HEK293T (cell line): Measurements from ENCODE around the gene ARRB1.

Experiments used
- CTCF ChIA-PET: fragments of 350-600 bp; formaldehyde crosslinking; extraction: SDS; loops from one replicate; lab custom pipeline; 2021; ENCODE audit warnings: antibody characterized with exemption, inconsistent platforms; lab: Yijun Ruan, JAX
- POLR2A ChIA-PET: fragments of 350-600 bp; formaldehyde crosslinking; extraction: SDS; loops from one replicate; lab custom pipeline; 2020; ENCODE audit warnings: antibody characterized with exemption, inconsistent platforms; lab: Yijun Ruan, JAX
- DNase-seq: peaks from one replicate; pipeline ENCODE4 v3.0.0; 2012; ENCODE audit warnings: mixed read lengths; ENCODE audit errors: extremely low spot score
- ARNT ChIP-seq: fragments of 450-650 bp; IDR thresholded peaks from 2 replicates; pipeline ENCODE4 v1.6.1; 2017; ENCODE audit warnings: mild to moderate bottlenecking
- BHLHE40 ChIP-seq: fragments of 450-650 bp; IDR thresholded peaks from 2 replicates; pipeline ENCODE4 v1.6.1; 2016; ENCODE audit warnings: mild to moderate bottlenecking, moderate library complexity, borderline replicate concordance
- CTBP1 ChIP-seq: fragments of 450-650 bp; IDR thresholded peaks from 2 replicates; pipeline ENCODE4 v1.6.1; 2016; ENCODE audit warnings: borderline replicate concordance
- ELF4 ChIP-seq: fragments of 450-650 bp; IDR thresholded peaks from 2 replicates; pipeline ENCODE4 v1.6.1; 2017; ENCODE audit warnings: antibody characterized with exemption
- FOXA1 ChIP-seq: fragments of 450-650 bp; IDR thresholded peaks from 2 replicates; pipeline ENCODE4 v1.6.1; 2016; ENCODE audit warnings: mild to moderate bottlenecking
- FOXK2 ChIP-seq: fragments of 450-650 bp; IDR thresholded peaks from 2 replicates; pipeline ENCODE4 v1.6.1; 2016; ENCODE audit warnings: mild to moderate bottlenecking
- FOXM1 ChIP-seq: fragments of 450-650 bp; IDR thresholded peaks from 2 replicates; pipeline ENCODE4 v1.6.1; 2017; ENCODE audit warnings: mild to moderate bottlenecking, borderline replicate concordance
- HDGF ChIP-seq: fragments of 450-650 bp; IDR thresholded peaks from 2 replicates; pipeline ENCODE4 v1.6.1; 2017; ENCODE audit warnings: antibody characterized with exemption, borderline replicate concordance
- L3MBTL2 ChIP-seq: fragments of 450-650 bp; conservative IDR thresholded peaks from 2 replicates; pipeline ENCODE4 v1.6.1; 2016; ENCODE audit warnings: mild to moderate bottlenecking
- LEF1 ChIP-seq: fragments of 450-650 bp; IDR thresholded peaks from 2 replicates; pipeline ENCODE4 v1.6.1; 2017; ENCODE audit warnings: mild to moderate bottlenecking, borderline replicate concordance
- NFRKB ChIP-seq: fragments of 450-650 bp; IDR thresholded peaks from 2 replicates; pipeline ENCODE4 v1.6.1; 2016; ENCODE audit warnings: mild to moderate bottlenecking, moderate library complexity
- SP1 ChIP-seq: fragments of 450-650 bp; IDR thresholded peaks from 2 replicates; pipeline ENCODE4 v1.6.1; 2017
- SUZ12 ChIP-seq: fragments of 450-650 bp; IDR thresholded peaks from 2 replicates; pipeline ENCODE4 v1.6.1; 2016; ENCODE audit warnings: mild to moderate bottlenecking
- TARDBP ChIP-seq: fragments of 450-650 bp; IDR thresholded peaks from 2 replicates; pipeline ENCODE4 v1.6.1; 2016
- ZNF384 ChIP-seq: fragments of 450-650 bp; IDR thresholded peaks from 2 replicates; pipeline ENCODE4 v1.6.1; 2016
- TF ChIP-seq, protein P1 (sequence below): fragments of 450-650 bp; IDR thresholded peaks from 2 replicates; pipeline ENCODE4 v1.6.1; 2016

Gene ARRB1

DNA sequence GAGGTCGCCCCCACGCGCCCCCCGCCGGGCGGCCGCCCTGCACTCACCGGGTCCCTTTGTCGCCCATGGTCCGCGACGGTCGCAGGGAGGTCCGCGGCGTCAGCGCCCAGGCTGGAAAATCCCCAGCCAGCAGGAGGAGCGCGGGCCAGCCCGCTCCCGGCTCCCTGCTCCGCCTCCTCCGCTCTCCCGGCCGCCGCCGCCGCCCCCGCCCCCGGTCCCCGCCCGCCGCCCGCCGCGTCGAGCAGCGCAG lies at the start of gene ARRB1:
Gene ARRB1, minus strand, starts transcription at position 121 of the 250 bp plus-strand sequence. Its CDS starts 54 bp downstream, at position 67.
- TF ChIP-seq SP1 (no peak), BHLHE40 (no peak), ZNF384 (no peak), FOXA1 (no peak), TARDBP (no peak), NFRKB (no peak), FOXM1 (no peak), LEF1 (no peak), L3MBTL2 (no peak), ELF4 (no peak), CTBP1 (no peak), SUZ12 (no peak), FOXK2 (no peak), HDGF (no peak), ARNT (no peak)
- TF ChIP-seq, protein P1, sequence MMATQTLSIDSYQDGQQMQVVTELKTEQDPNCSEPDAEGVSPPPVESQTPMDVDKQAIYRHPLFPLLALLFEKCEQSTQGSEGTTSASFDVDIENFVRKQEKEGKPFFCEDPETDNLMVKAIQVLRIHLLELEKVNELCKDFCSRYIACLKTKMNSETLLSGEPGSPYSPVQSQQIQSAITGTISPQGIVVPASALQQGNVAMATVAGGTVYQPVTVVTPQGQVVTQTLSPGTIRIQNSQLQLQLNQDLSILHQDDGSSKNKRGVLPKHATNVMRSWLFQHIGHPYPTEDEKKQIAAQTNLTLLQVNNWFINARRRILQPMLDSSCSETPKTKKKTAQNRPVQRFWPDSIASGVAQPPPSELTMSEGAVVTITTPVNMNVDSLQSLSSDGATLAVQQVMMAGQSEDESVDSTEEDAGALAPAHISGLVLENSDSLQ = no peak
- ChIA-PET POLR2A (interaction anchor here (1.0 to 1.6 kb wide), 3 partner anchors 8 to 72 kb away, joined by 3 to 8 read pairs (median 4); no protein-coding TSS in a partner anchor), CTCF (interaction anchor here (1.1 kb wide), 2 partner anchors 9 to 16 kb away, joined by 4 to 5 read pairs; no protein-coding TSS in a partner anchor)
- DNase-seq = peak; percentile 68

GRCh38 chr11:75400146-75400865 lies 48.8 kb upstream of the ARRB1 start:
- ChIA-PET CTCF (interaction anchor here (0.5 to 1.0 kb wide), 2 partner anchors 57 to 125 kb away, joined by 4 to 5 read pairs; partner anchors contain the start of gene GDPD5), POLR2A (interaction anchor here (0.7 to 2.6 kb wide), 13 partner anchors 9 to 160 kb away, joined by 3 to 7 read pairs (median 4); no protein-coding TSS in a partner anchor)
- TF ChIP-seq ARNT = no peak
- TF ChIP-seq NFRKB = no peak
- no peak for TF ChIP-seq SUZ12
- TF ChIP-seq LEF1 = no peak
- TF ChIP-seq FOXA1 = no peak
- TF ChIP-seq, protein P1 = no peak
- no peak for TF ChIP-seq ZNF384
- TF ChIP-seq L3MBTL2 = no peak
- no peak for TF ChIP-seq HDGF
- TF ChIP-seq FOXK2 = no peak
- no peak for TF ChIP-seq TARDBP
- DNase-seq = no peak

DNA sequence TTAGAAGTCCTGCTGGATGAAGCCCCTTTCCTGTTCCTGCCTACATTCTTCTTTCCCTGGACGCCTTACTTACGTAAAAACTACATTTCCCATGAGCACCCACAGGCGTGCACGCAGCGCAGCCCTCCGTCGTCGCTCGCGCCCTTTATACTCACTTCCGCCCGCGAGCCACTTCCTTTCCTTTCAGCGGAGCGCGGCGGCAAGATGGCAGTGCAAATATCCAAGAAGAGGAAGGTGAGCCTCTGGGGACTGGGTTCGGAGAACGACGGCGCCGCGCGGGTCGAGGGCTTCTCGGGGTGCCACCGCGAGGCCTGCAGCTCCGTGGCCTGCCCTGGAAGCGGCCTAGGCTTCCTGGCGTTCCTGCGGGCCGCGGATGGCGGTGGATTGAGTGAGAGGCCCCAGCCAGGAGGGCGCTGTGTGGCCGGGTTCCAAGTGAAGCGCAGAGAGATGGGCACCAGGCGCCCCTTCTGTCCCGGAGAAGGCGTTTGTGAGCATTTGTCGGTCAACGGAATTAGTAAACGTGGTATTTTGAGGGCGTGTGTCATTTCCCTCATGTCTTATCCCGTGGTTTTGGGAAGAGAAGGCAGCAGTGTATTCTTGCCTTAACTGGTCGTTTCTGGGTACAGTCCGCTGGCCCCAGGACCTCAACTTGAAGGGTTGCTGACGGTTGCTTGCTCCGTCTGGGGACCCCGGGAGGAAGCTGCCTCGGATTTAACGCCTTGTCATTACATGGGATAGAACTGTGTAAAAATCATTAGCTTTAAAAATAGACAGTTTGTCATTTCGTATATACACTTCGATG lies 48.1 kb upstream of the ARRB1 start, which contains the start of gene RPS3:
Gene RPS3, plus strand, starts transcription at position 175 of the 802 bp plus-strand sequence. Its CDS starts 30 bp downstream, at position 205.
- peak; percentile 93 for DNase-seq
- TF ChIP-seq FOXA1 = no peak
- no peak for TF ChIP-seq ARNT
- peak; percentile 84 for TF ChIP-seq NFRKB
- TF ChIP-seq, protein P1 = no peak
- no peak for TF ChIP-seq TARDBP
- TF ChIP-seq SUZ12 = no peak
- no peak for TF ChIP-seq FOXK2
- TF ChIP-seq L3MBTL2 = peak; percentile 55
- TF ChIP-seq SP1 = no peak
- peak; percentile 50; the same call in 1 of the 2 replicates for TF ChIP-seq LEF1
- no peak for TF ChIP-seq HDGF
- no peak for TF ChIP-seq BHLHE40
- no peak for TF ChIP-seq ZNF384
- TF ChIP-seq ELF4 = peak; percentile 98
- TF ChIP-seq CTBP1 = no peak
- no peak for TF ChIP-seq FOXM1
- ChIA-PET POLR2A (interaction anchor here (0.8 to 2.6 kb wide), 7 partner anchors 9 to 161 kb away, joined by 3 to 7 read pairs (median 4); no protein-coding TSS in a partner anchor), CTCF (interaction anchor here (1.3 kb wide), 1 partner anchor 10 kb away, joined by 3 read pairs; no protein-coding TSS in a partner anchor)

DNA sequence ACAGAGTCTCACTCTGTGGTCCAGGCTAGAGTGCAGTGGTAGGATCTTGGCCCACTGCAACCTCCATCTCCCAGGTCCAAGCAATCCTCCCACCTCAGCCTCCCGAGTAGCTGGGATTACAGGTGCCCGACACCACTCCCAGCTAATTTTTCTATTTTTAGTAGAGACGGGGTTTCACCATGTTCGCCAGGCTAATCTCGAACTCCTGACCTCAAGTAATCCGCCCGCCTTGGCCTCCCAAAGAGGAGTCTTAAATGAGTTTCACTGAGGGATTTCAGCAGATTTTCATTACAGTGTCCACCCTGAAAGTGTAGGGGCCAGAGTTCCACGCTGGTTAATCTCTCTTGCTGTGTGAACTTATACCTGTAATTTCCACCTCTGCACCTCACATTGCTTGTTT lies 47.4 kb upstream of the ARRB1 start:
- CTCF ChIA-PET = interaction anchor here (1.3 kb wide), 1 partner anchor 9 kb away, joined by 3 read pairs; no protein-coding TSS in a partner anchor
- no peak for TF ChIP-seq TARDBP
- no peak for TF ChIP-seq BHLHE40
- no peak for TF ChIP-seq FOXK2
- no peak for TF ChIP-seq FOXA1
- TF ChIP-seq ZNF384 = no peak
- no peak for TF ChIP-seq LEF1
- TF ChIP-seq ARNT = no peak
- no peak for TF ChIP-seq SUZ12
- no peak for TF ChIP-seq L3MBTL2
- TF ChIP-seq NFRKB = no peak
- TF ChIP-seq FOXM1 = no peak
- TF ChIP-seq SP1 = no peak
- POLR2A ChIA-PET = interaction anchor here (0.7 kb wide), 1 partner anchor 10 kb away, joined by 3 read pairs; no protein-coding TSS in a partner anchor
- DNase-seq = no peak

DNA sequence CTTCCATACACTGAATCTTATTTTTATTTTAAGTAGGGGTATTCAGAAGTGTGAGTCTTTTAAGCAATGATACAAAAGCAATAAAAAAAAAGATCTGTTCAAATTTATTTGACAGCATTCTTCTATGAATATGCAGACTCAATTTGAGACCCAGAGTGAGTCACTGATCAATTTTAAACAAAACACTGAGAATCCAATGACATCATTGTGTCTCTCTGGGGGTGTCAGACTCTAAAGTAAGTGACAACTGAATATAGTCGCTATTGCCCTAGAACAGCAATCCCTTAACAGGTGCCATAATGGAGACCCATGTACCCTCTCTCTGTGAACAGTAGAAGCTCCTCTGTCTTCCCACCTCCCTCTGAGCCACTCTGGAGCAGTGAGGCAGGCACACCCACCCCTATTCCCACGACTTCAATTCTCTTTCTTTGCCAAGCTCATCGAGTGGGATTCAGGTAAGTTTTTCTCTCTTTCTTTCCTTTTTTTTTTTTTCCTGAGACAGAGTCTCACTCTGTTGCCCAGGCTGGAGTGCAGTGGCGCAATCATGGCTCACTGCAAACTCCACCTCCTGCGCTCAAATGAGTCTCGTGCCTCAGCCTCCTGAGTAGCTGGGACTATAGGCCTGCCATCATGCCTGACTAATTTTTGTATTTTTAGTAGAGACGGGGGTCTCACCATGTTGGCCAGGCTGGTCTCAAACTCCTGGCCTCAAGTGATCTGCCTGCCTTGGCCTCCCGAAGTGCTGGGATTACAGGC lies 42.8 kb upstream of the ARRB1 start:
- TF ChIP-seq, protein P1 = no peak
- TF ChIP-seq FOXA1 = no peak
- TF ChIP-seq SUZ12 = no peak
- no peak for TF ChIP-seq ELF4
- TF ChIP-seq FOXM1 = no peak
- TF ChIP-seq L3MBTL2 = no peak
- TF ChIP-seq TARDBP = no peak
- TF ChIP-seq CTBP1 = no peak
- no peak for TF ChIP-seq HDGF
- TF ChIP-seq NFRKB = no peak
- no peak for TF ChIP-seq FOXK2
- CTCF ChIA-PET = no interaction called here
- no peak for DNase-seq
- POLR2A ChIA-PET = no interaction called here
